HCT116 (cell line): ENCODE data around the gene GSTM5. TPM values are rescaled to one million over a fixed set of nuclear protein-coding genes. Genes with fewer than 3 reads are reported as not detected.
A peak's percentile ranks its signal among the peaks of the same experiment; 100 is the strongest.
"Not testable (repeated sequence)": the region's sequence is repeated elsewhere in the genome, so short reads cannot be mapped to it uniquely, and the experiment has no call there.

Source experiments
- ATAC-seq: fragments of 200-7000 bp; cut with Tn5 transposase; 2 replicates; pipeline ENCODE4 v1.9.1; 2020; ENCODE audit warnings: mild to moderate bottlenecking, moderate library complexity
- BruUV-seq: library from RNA; stranded (reverse); fragments of 400-500 nt; replicated peaks from 2 replicates; lab custom pipeline; 2021; lab: Mats Ljungman, UMichigan
- CTCF ChIA-PET: fragments of 300-600 bp; sonication (Branson Sonifier 250); formaldehyde crosslinking; loops from one replicate; lab custom pipeline; 2021; ENCODE audit warnings: antibody characterized with exemption; lab: Charles Lee
- POLR2A ChIA-PET: fragments of 300-600, 350-600 bp; sonication (Branson Sonifier 250); formaldehyde crosslinking; loops from one replicate; lab custom pipeline; 2021; ENCODE audit warnings: antibody characterized with exemption; lab: Charles Lee
- RAD21 ChIA-PET, 2 experiments: fragments of 300-600 bp; sonication (Branson Sonifier 250); formaldehyde crosslinking; loops; one replicate each; lab custom pipeline; 2023; ENCODE audit warnings: low total read pairs in 2 of 2; ENCODE audit not compliant: uncharacterized antibody in 2 of 2, unreplicated experiment in 2 of 2, low non-redundant PET in 1 of 2; lab: Charles Lee
- DNase-seq: peaks from one replicate; pipeline ENCODE4 v3.0.0-alpha.2; 2010; ENCODE audit warnings: low read depth, low spot score
- H2AFZ ChIP-seq: fragments of 200-600 bp; shearing (Covaris generic), sonication (generic); 2 replicates; pipeline ENCODE4 v1.6.1; 2017; ENCODE audit warnings: low read depth, mixed run types, mixed read lengths, antibody characterized with exemption, low read length; ENCODE audit not compliant: poor library complexity, severe bottlenecking
- H3K27ac ChIP-seq: 2 replicates; pipeline ENCODE4 v1.5.1; 2012; ENCODE audit warnings: low read depth, low read length
- H3K27me3 ChIP-seq: fragments of 200-600 bp; sonication (generic); 2 replicates; pipeline ENCODE4 v1.6.1; 2016; ENCODE audit warnings: mixed run types, low read length, mixed read lengths; ENCODE audit not compliant: insufficient read depth
- H3K36me3 ChIP-seq, 2 experiments: fragments of 200-500 bp in 1 of 2; fragments of 200-600 bp in 1 of 2; sonication (Bioruptor generic) in 1 of 2; sonication (generic) in 1 of 2; 2 replicates each; pipeline versions ENCODE4 v1.5.1 to v1.6.1; 2014 to 2016; ENCODE audit warnings: low read length in 2 of 2, inconsistent platforms in 1 of 2, mixed read lengths in 1 of 2, mixed run types in 1 of 2; ENCODE audit not compliant: insufficient read depth in 2 of 2, control insufficient read depth in 1 of 2
- H3K4me1 ChIP-seq, 2 experiments: fragments of 200-600 bp in 1 of 2; sonication (generic) in 1 of 2; 2 replicates each; pipeline versions ENCODE4 v1.5.1 to v1.6.1; 2012 to 2017; ENCODE audit warnings: low read length in 2 of 2, inconsistent platforms in 1 of 2, mild to moderate bottlenecking in 1 of 2, mixed read lengths in 1 of 2, mixed run types in 1 of 2, moderate library complexity in 1 of 2; ENCODE audit not compliant: insufficient read depth in 2 of 2, control insufficient read depth in 1 of 2
- H3K4me2 ChIP-seq: fragments of 200-600 bp; sonication (generic); 2 replicates; pipeline ENCODE4 v1.6.1; 2017; ENCODE audit warnings: mixed run types, low read length, mixed read lengths
- H3K4me3 ChIP-seq, 2 experiments: fragments of 200-600 bp in 1 of 2; sonication (generic) in 1 of 2; replicated peaks in 1 of 2; 2 replicates each; pipeline ENCODE4 v1.5.1; 2011 to 2016; ENCODE audit warnings: low read length in 2 of 2, control low read depth in 1 of 2, low read depth in 1 of 2, mild to moderate bottlenecking in 1 of 2, mixed read lengths in 1 of 2, mixed run types in 1 of 2
- H3K79me2 ChIP-seq: fragments of 200-600 bp; sonication (generic); 2 replicates; pipeline ENCODE4 v1.6.1; 2017; ENCODE audit warnings: mild to moderate bottlenecking, mixed run types, low read length, moderate library complexity, mixed read lengths; ENCODE audit not compliant: insufficient read depth
- H3K9ac ChIP-seq: fragments of 200-600 bp; sonication (generic); 2 replicates; pipeline ENCODE4 v1.6.1; 2016; ENCODE audit warnings: low read length, mixed read lengths
- H3K9me2 ChIP-seq: fragments of 200-600 bp; sonication (generic), shearing (Covaris generic); 2 replicates; pipeline ENCODE4 v1.6.1; 2017; ENCODE audit warnings: mixed run types, mild to moderate bottlenecking, moderate library complexity; ENCODE audit not compliant: insufficient read depth
- H3K9me3 ChIP-seq, 2 experiments: fragments of 200-500 bp in 1 of 2; fragments of 200-600 bp in 1 of 2; sonication (Bioruptor generic) in 1 of 2; sonication (generic) in 1 of 2; 2 replicates each; pipeline ENCODE4 v1.6.1; 2014 to 2017; ENCODE audit warnings: low read length in 2 of 2, mixed read lengths in 2 of 2, inconsistent platforms in 1 of 2, low read depth in 1 of 2, mild to moderate bottlenecking in 1 of 2, mixed run types in 1 of 2, moderate library complexity in 1 of 2; ENCODE audit not compliant: control insufficient read depth in 1 of 2, insufficient read depth in 1 of 2
- H4K20me1 ChIP-seq: fragments of 200-600 bp; sonication (generic), shearing (Covaris generic); 2 replicates; pipeline ENCODE4 v1.6.1; 2017; ENCODE audit warnings: mixed run types, mild to moderate bottlenecking, moderate library complexity; ENCODE audit not compliant: insufficient read depth
- CEBPB ChIP-seq: IDR thresholded peaks from 2 replicates; pipeline ENCODE4 v1.6.1; 2012; ENCODE audit warnings: low read depth
- ELF1 ChIP-seq: IDR thresholded peaks from 2 replicates; pipeline ENCODE4 v1.6.1; 2012; ENCODE audit warnings: low read depth, borderline replicate concordance
- EZH2 ChIP-seq: fragments of 200-600 bp; sonication (generic); IDR thresholded peaks from 2 replicates; pipeline ENCODE4 v1.6.1; 2017; ENCODE audit warnings: antibody characterized with exemption, mixed run types
- EZH2phosphoT487 ChIP-seq: fragments of 200-600 bp; IDR thresholded peaks from 2 replicates; pipeline ENCODE4 v1.6.1; 2018; ENCODE audit warnings: antibody characterized with exemption, borderline replicate concordance
- FOSL1 ChIP-seq: IDR thresholded peaks from 2 replicates; pipeline ENCODE4 v1.6.1; 2012; ENCODE audit warnings: low read depth
- POLR2A ChIP-seq: IDR thresholded peaks from 2 replicates; pipeline ENCODE4 v1.7.0; 2011; ENCODE audit warnings: borderline replicate concordance; ENCODE audit not compliant: insufficient read depth, insufficient read length; ENCODE audit errors: extremely low read depth
- POLR2AphosphoS5 ChIP-seq: IDR thresholded peaks from 2 replicates; pipeline ENCODE4 v1.6.1; 2011; ENCODE audit warnings: mild to moderate bottlenecking, low read depth, low read length, moderate library complexity
- RAD21 ChIP-seq: IDR thresholded peaks from 2 replicates; pipeline ENCODE4 v1.6.1; 2012; ENCODE audit warnings: low read depth, mild to moderate bottlenecking
- SRF ChIP-seq: IDR thresholded peaks from 2 replicates; pipeline ENCODE4 v1.6.1; 2012; ENCODE audit warnings: low read depth
- TCF7L2 ChIP-seq: IDR thresholded peaks from 2 replicates; pipeline ENCODE4 v1.7.0; 2011; ENCODE audit warnings: borderline replicate concordance, inconsistent platforms; ENCODE audit not compliant: insufficient read depth, insufficient read length; ENCODE audit errors: extremely low read depth
- ZFX ChIP-seq: fragments of 450-650 bp; IDR thresholded peaks from 2 replicates; pipeline ENCODE4 v1.6.1; 2017
- ZNF274 ChIP-seq: fragments of 200-500 bp; sonication (Bioruptor generic); IDR thresholded peaks from 2 replicates; pipeline ENCODE4 v1.6.1; 2014; ENCODE audit warnings: mild to moderate bottlenecking, low read depth, low read length, inconsistent platforms
- intact Hi-C: fragments of 100-400 bp; cut with micrococcal nuclease; formaldehyde crosslinking; loops from 2 replicates; pipeline ENCODE4 v1.10.0; 2022
- total RNA-seq: library from RNA; stranded (reverse); gene quantifications from one replicate; pipeline ENCODE4 v1.2.1, GENCODE V29; 2021; ENCODE audit not compliant: unreplicated experiment
- TF ChIP-seq, protein P1 (sequence below): IDR thresholded peaks from 2 replicates; pipeline ENCODE4 v1.6.1; 2012
- TF ChIP-seq, protein P2 (sequence below), 3 experiments: fragments of 200-600 bp in 1 of 3; sonication (generic) in 1 of 3; IDR thresholded peaks in 2 of 3; conservative IDR thresholded peaks in 1 of 3; 2 replicates each; pipeline ENCODE4 v1.5.1; 2012 to 2017; ENCODE audit warnings: low read depth in 2 of 3, low read length in 2 of 3, antibody characterized with exemption in 1 of 3, borderline replicate concordance in 1 of 3, control low read depth in 1 of 3, mild to moderate bottlenecking in 1 of 3, mixed read lengths in 1 of 3, mixed run types in 1 of 3, moderate library complexity in 1 of 3; ENCODE audit not compliant: insufficient read depth in 1 of 3

The GSTM5 gene
- total RNA-seq, 1 experiment from 2014 or later: not detected

DNA sequence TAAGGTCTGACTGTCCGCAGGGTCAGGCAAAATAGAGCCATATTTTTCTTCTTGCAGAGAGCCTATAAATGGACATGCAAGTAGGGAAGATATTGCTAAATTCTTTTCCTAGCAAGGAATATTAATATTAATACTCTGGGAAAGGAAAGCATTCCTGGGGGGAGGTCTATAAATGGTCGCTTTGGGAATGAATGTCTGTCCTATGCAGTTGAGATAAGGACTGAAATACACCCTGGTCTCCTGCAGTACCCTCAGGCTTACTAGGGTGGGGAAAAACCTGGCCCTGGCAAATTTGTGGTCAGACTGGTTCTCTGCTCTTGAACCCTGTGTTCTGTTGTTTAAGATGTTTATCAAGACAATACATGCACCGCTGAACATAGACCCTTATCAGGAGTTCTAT is 9.1 kb upstream of the GSTM5 start:
- intact Hi-C loops, POLR2A ChIA-PET: not testable (repeated sequence)

DNA sequence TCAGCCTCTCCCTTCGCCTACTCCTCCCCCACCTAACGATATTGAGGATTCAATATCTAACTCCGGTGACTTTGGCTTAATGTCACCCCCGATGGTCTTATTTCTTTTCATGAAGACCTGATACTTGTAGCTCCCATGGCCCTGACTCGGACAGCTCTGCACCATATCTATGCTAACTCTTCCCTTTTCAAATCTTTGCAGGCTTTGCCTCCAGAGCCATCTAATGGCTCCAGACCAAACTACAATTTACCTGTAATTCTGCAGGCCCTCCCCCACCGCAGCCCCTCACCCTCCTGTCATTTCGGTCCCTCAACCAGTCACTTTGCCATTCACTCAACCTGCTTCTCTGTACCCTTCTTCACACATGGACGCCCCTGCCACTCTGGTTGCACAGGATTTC is 7.9 kb upstream of the GSTM5 start:
- CTCF ChIA-PET: no interaction called here

More for the DNA sequence above, 9.1 kb upstream of the GSTM5 start:
- H3K9me2 ChIP-seq, H3K4me2 ChIP-seq, H3K27ac ChIP-seq, H3K9ac ChIP-seq, H3K36me3 ChIP-seq, RAD21 ChIA-PET, DNase-seq, ATAC-seq, H2AFZ ChIP-seq, H3K27me3 ChIP-seq, CTCF ChIA-PET, BruUV-seq, H3K9me3 ChIP-seq, H3K4me1 ChIP-seq, H4K20me1 ChIP-seq, H3K4me3 ChIP-seq, H3K79me2 ChIP-seq: not testable (repeated sequence)

DNA sequence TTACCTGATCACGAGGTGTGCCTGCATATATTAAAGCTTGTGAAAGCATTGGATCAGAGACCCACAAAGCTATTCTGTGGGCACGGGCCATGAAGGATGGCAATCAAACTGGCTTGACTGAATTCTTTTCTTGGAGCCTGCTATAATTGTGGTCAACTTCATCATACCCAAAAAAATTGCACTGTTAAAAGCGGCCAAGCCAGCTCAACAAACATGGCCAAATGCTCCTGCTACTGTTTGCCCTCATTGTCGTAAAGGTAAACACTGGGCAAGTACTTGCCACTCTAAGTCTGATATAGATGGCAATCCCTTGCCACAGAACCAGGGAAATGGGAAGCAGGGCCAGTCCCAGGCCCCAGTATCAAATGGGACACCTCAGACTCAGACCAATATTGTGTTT is 6.6 kb upstream of the GSTM5 start:
- ChIA-PET POLR2A (no interaction called here), CTCF (no interaction called here), RAD21 (interaction anchor here in 1 of 2 experiments (0.6 kb wide), 1 partner anchor 30 kb away, joined by 3 read pairs; no protein-coding TSS in a partner anchor)
- intact Hi-C loops: loop anchor here (5.0 kb wide), 1 partner anchor 33 kb away; no protein-coding TSS in a partner anchor
- H2AFZ ChIP-seq: no peak overlapping the region
- no peak for ATAC-seq
- no peaks in the 10 kb centered on the region for H3K4me1 ChIP-seq
- no peaks in the 10 kb centered on the region for H3K36me3 ChIP-seq
- no peak overlapping the region for H3K4me2 ChIP-seq
- H3K27me3 ChIP-seq: no peaks in the 10 kb centered on the region
- no TSS peak for BruUV-seq
- no peaks in the 10 kb centered on the region for H4K20me1 ChIP-seq
- DNase-seq: no peak
- no peaks in the 10 kb centered on the region for H3K9me2 ChIP-seq
- H3K79me2 ChIP-seq: no peaks in the 10 kb centered on the region
- H3K27ac ChIP-seq: no peak overlapping the region
- H3K9ac ChIP-seq: no peak overlapping the region
- H3K4me3 ChIP-seq: no peak overlapping the region
- peaks cover 0 to 6% of the 10 kb centered on the region in 2 experiments; a peak in 1 of 4 replicates for H3K9me3 ChIP-seq
- TF ChIP-seq CEBPB (no peak), TCF7L2 (no peak), RAD21 (no peak), EZH2 (no peak), POLR2AphosphoS5 (no peak), ELF1 (no peak), ZNF274 (no peak), FOSL1 (no peak), ZFX (no peak)
- TF ChIP-seq, protein P1, sequence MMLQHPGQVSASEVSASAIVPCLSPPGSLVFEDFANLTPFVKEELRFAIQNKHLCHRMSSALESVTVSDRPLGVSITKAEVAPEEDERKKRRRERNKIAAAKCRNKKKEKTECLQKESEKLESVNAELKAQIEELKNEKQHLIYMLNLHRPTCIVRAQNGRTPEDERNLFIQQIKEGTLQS: no peak
- TF ChIP-seq, protein P2, sequence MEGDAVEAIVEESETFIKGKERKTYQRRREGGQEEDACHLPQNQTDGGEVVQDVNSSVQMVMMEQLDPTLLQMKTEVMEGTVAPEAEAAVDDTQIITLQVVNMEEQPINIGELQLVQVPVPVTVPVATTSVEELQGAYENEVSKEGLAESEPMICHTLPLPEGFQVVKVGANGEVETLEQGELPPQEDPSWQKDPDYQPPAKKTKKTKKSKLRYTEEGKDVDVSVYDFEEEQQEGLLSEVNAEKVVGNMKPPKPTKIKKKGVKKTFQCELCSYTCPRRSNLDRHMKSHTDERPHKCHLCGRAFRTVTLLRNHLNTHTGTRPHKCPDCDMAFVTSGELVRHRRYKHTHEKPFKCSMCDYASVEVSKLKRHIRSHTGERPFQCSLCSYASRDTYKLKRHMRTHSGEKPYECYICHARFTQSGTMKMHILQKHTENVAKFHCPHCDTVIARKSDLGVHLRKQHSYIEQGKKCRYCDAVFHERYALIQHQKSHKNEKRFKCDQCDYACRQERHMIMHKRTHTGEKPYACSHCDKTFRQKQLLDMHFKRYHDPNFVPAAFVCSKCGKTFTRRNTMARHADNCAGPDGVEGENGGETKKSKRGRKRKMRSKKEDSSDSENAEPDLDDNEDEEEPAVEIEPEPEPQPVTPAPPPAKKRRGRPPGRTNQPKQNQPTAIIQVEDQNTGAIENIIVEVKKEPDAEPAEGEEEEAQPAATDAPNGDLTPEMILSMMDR (IDR thresholded peaks at IDR 0.05 in 2 of 3, conservative IDR thresholded peaks at IDR 0.05 in 1 of 3; ENCODE audit: borderline replicate concordance in 1 of 3, insufficient read depth in 1 of 3, low read depth in 2 of 3, low read length in 2 of 3): no peak

More for the DNA sequence above, 7.9 kb upstream of the GSTM5 start:
- no peaks in the 10 kb centered on the region for H4K20me1 ChIP-seq
- H3K4me3 ChIP-seq: no peak overlapping the region
- H3K27me3 ChIP-seq: no peaks in the 10 kb centered on the region
- H3K4me2 ChIP-seq: no peak overlapping the region
- ATAC-seq (no peak), DNase-seq (no peak)
- H3K9me2 ChIP-seq: no peaks in the 10 kb centered on the region
- no peaks in the 10 kb centered on the region for H3K36me3 ChIP-seq
- H3K9ac ChIP-seq: no peak overlapping the region
- TF ChIP-seq EZH2phosphoT487 (no peak), RAD21 (peak; percentile 30; the same call in 1 of the 2 replicates), SRF (no peak), POLR2A (no peak)
- TF ChIP-seq, all 23 proteins: peak for 1
- Histone ChIP-seq H2AFZ (no peak overlapping the region), H3K4me1 (no peaks in the 10 kb centered on the region), H3K27ac (no peak overlapping the region), H3K79me2 (no peaks in the 10 kb centered on the region), H3K9me3 (peaks cover 0 to 6% of the 10 kb centered on the region in 2 experiments; a peak in 1 of 4 replicates)
- POLR2A ChIA-PET: no interaction called here
- intact Hi-C loops: no loop called here
- RAD21 ChIA-PET: no interaction called here
- no TSS peak for BruUV-seq
